ENCODE measurements around the gene EEF1AKMT4.

The EEF1AKMT4 gene

DNA sequence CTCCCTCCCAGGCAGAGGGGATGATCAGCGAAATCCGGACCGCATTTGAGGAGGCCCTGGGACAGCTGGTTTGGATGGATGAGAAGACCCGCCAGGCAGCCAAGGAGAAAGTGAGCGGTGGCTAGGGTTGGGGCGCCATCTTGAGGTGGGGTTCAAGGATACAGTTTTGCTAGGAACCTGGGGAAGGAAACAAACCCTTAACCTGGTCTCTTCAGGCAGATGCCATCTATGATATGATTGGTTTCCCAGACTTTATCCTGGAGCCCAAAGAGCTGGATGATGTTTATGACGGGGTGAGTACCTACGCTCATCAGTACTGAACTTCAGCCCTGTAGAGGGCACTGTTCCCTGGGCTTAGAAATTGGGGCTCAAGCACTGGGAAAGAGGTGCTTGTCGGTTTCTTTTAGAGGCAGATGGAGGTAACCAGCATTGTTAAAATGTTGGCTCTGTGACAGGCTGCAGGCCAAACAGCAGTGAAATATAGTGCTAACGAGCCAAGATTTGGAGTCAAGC, 40.0 kb downstream of the EEF1AKMT4 start:
- Histone ChIP-seq H3K4me3 (ENCODE audit: low read depth, low read length) (no peak overlapping the region), H3K9ac (ENCODE audit: low read length) (no peak overlapping the region), H3K36me3 (ENCODE audit: control insufficient read depth, insufficient read depth, low read length) (no peaks in the 10 kb centered on the region), H3K9me3 (ENCODE audit: control insufficient read depth, insufficient read depth, low read depth, low read length) (no peaks in the 10 kb centered on the region), H3K27me3 (ENCODE audit: control insufficient read depth, insufficient read depth, low read length) (no peaks in the 10 kb centered on the region; the same call in 1 of the 2 replicates), H3K27ac (ENCODE audit: low read depth, low read length) (no peak overlapping the region), H3K4me1 (ENCODE audit: control insufficient read depth, insufficient read depth, low read length) (no peaks in the 10 kb centered on the region)

DNA sequence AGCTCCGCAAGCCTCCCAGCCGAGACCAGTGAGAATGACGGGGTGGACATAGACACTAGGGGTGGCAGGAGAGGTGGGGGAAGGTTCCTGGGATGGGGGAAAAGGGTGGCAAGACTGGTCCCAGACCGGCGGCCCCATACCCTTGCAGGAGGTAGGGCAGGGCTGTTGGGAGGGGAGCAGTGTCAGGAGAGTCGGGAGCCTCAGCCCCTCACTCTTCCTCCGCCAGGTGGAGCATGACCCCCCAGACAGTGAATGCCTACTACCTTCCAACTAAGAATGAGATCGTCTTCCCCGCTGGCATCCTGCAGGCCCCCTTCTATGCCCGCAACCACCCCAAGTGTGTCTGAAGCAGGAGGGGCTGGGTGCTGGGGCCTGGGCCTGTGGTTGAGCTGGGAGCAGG, 40.9 kb downstream of the EEF1AKMT4 start:
- no peaks in the 10 kb centered on the region for H3K4me1 ChIP-seq (ENCODE audit: control insufficient read depth, insufficient read depth, low read length)
- H3K4me3 ChIP-seq (ENCODE audit: low read depth, low read length), result no peak overlapping the region
- H3K27ac ChIP-seq (ENCODE audit: low read depth, low read length), result no peak overlapping the region
- no peaks in the 10 kb centered on the region for H3K36me3 ChIP-seq (ENCODE audit: control insufficient read depth, insufficient read depth, low read length)
- H3K27me3 ChIP-seq (ENCODE audit: control insufficient read depth, insufficient read depth, low read length), result no peaks in the 10 kb centered on the region; the same call in 1 of the 2 replicates
- no peak overlapping the region for H3K9ac ChIP-seq (ENCODE audit: low read length)
- no peaks in the 10 kb centered on the region for H3K9me3 ChIP-seq (ENCODE audit: control insufficient read depth, insufficient read depth, low read depth, low read length)

DNA sequence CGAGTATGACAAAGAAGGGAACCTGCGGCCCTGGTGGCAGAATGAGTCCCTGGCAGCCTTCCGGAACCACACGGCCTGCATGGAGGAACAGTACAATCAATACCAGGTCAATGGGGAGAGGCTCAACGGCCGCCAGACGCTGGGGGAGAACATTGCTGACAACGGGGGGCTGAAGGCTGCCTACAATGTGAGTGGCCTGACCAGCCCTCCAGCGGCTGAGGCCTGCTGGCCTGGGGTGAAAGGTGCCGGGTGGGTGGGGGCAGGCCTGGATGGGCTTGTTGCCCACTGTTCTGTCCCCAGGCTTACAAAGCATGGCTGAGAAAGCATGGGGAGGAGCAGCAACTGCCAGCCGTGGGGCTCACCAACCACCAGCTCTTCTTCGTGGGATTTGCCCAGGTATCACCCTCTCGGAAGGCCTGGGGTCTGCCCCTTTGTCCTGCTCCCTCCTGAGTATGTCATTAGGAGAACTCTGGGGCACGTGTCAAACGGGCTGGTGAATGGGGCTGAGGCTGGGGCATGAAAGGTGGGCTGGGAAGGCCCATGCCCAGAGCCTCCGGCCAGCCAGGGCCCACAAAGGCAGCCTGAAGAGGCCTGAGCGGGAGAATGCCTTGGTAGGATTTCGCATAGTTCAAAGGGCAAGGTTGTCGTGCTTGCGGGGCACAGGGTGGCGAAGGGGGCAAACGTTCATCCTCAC, 41.7 kb downstream of the EEF1AKMT4 start:
- Histone ChIP-seq H3K27ac (ENCODE audit: low read depth, low read length) (no peak overlapping the region), H3K36me3 (ENCODE audit: control insufficient read depth, insufficient read depth, low read length) (no peaks in the 10 kb centered on the region), H3K27me3 (ENCODE audit: control insufficient read depth, insufficient read depth, low read length) (no peaks in the 10 kb centered on the region), H3K4me1 (ENCODE audit: control insufficient read depth, insufficient read depth, low read length) (no peaks in the 10 kb centered on the region), H3K9ac (ENCODE audit: low read length) (no peak overlapping the region), H3K9me3 (ENCODE audit: control insufficient read depth, insufficient read depth, low read depth, low read length) (no peaks in the 10 kb centered on the region), H3K4me3 (ENCODE audit: low read depth, low read length) (no peak overlapping the region)

DNA sequence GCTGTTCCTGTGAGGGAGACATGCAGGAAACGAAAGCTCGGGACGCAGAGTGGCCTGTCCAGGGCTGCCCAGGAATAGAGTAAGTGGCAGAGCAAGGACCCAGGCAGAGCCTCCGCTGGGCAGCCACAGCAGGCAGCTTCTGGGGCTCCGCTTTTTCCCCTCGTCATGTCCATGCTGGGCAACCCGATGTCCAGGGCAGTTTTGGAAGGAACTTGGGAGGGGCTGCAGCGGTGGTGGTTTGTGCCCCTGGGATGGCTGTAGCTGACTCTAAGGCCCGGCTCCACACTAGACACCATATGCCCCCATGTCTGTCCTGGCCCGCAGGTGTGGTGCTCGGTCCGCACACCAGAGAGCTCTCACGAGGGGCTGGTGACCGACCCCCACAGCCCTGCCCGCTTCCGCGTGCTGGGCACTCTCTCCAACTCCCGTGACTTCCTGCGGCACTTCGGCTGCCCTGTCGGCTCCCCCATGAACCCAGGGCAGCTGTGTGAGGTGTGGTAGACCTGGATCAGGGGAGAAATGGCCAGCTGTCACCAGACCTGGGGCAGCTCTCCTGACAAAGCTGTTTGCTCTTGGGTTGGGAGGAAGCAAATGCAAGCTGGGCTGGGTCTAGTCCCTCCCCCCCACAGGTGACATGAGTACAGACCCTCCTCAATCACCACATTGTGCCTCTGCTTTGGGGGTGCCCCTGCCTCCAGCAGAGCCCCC, 42.4 kb downstream of the EEF1AKMT4 start:
- Histone ChIP-seq H3K36me3 (ENCODE audit: control insufficient read depth, insufficient read depth, low read length) (no peaks in the 10 kb centered on the region), H3K9ac (ENCODE audit: low read length) (no peak overlapping the region), H3K4me1 (ENCODE audit: control insufficient read depth, insufficient read depth, low read length) (no peaks in the 10 kb centered on the region), H3K27me3 (ENCODE audit: control insufficient read depth, insufficient read depth, low read length) (no peaks in the 10 kb centered on the region), H3K27ac (ENCODE audit: low read depth, low read length) (no peak overlapping the region), H3K4me3 (ENCODE audit: low read depth, low read length) (no peak overlapping the region), H3K9me3 (ENCODE audit: control insufficient read depth, insufficient read depth, low read depth, low read length) (no peaks in the 10 kb centered on the region)

DNA sequence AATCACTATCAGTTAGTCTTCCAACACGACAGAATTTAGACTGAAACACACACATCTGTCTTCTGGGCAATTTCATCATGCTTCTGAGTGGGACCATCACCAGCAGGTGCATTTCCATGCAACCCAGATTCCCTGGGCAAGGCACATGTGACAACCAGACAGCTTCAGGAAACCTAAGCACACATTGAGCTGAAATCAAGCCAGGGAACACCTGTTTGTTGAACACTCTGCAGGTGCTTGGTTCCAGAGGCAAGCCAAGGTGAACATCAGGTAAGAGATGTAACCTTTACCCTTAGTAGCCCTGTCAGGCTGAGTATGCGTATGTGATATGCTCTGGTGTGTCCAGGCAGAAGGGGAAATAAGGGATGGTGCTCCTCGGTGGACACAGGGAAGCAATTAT, 46.3 kb downstream of the EEF1AKMT4 start:
- H3K27me3 ChIP-seq (ENCODE audit: control insufficient read depth, insufficient read depth, low read length), result no peaks in the 10 kb centered on the region
- H3K36me3 ChIP-seq (ENCODE audit: control insufficient read depth, insufficient read depth, low read length), result peaks cover 11% of the 10 kb centered on the region
- H3K4me3 ChIP-seq (ENCODE audit: low read depth, low read length), result no peak overlapping the region
- H3K9me3 ChIP-seq (ENCODE audit: control insufficient read depth, insufficient read depth, low read depth, low read length), result no peaks in the 10 kb centered on the region
- H3K4me1 ChIP-seq (ENCODE audit: control insufficient read depth, insufficient read depth, low read length), result peaks cover 5% of the 10 kb centered on the region; the same call in 1 of the 2 replicates
- H3K9ac ChIP-seq (ENCODE audit: low read length), result no peak overlapping the region
- no peak overlapping the region for H3K27ac ChIP-seq (ENCODE audit: low read depth, low read length)

DNA sequence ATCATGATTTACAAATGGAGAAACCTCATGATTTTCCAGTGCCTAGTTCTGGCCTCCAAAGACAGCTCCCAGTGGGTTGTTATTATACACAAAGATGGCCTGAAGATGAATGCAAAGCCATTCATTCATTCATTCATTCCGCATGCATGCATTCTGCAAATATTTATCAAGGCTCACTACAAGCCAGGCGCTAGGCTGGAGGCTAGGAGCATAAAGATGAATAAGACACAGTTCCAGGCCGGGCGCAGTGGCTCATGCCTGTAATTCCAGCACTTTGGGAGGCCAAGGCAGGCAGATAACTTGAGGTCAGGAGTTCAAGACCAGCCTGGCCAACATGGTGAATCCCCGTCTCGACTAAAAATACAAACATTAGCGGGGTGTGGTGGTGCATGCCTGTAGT, 47.1 kb downstream of the EEF1AKMT4 start:
- Histone ChIP-seq H3K9me3 (ENCODE audit: control insufficient read depth, insufficient read depth, low read depth, low read length) (no peaks in the 10 kb centered on the region), H3K27me3 (ENCODE audit: control insufficient read depth, insufficient read depth, low read length) (no peaks in the 10 kb centered on the region), H3K4me3 (ENCODE audit: low read depth, low read length) (no peak overlapping the region), H3K9ac (ENCODE audit: low read length) (no peak overlapping the region), H3K27ac (ENCODE audit: low read depth, low read length) (no peak overlapping the region), H3K4me1 (ENCODE audit: control insufficient read depth, insufficient read depth, low read length) (peaks cover 5% of the 10 kb centered on the region; the same call in 1 of the 2 replicates), H3K36me3 (ENCODE audit: control insufficient read depth, insufficient read depth, low read length) (peaks cover 18% of the 10 kb centered on the region)

DNA sequence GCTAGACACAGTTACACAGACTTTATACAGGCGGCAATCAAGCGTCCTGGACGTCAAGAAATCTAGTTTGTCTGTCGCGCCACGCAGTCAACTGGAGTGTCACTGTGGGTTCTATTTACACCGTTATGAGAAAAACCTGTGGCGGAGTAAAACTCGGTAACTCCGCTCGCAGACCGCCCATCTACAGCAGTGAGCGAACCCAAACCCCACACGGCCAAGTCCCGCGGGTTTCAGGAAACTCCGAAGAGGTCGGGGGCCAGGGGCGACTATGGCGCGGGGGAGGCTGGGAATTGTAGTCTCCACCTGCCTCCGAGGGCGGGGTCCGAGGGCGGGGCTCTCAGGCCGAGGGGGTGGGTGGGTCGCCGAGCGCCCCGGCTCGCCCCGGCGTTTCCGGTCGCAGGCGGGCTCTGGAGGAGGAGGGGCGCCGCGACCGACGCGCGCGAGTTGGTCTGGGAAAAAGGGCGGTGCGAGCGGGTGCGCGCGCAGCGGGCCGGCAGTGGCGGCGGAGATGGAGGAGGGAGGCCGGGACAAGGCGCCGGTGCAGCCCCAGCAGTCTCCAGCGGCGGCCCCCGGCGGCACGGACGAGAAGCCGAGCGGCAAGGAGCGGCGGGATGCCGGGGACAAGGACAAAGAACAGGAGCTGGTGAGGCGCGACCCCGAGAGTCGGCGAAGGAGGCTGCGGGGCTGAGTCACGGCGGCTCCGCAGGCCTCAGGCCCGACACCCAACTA, 49.5 kb downstream of the EEF1AKMT4 start, which contains the start of gene PSMD2:
Gene PSMD2, plus strand, starts transcription at position 483 of the 729 bp plus-strand sequence. Its CDS starts 26 bp downstream, at position 509.
- Histone ChIP-seq H3K4me3 (ENCODE audit: low read depth, low read length) (peak within 1 kb of the TSS; percentile 98), H3K27ac (ENCODE audit: low read depth, low read length) (peak within 1 kb of the TSS; percentile 83; the same call in 1 of the 2 replicates), H3K9ac (ENCODE audit: low read length) (peak within 1 kb of the TSS; percentile 91), H3K9me3 (ENCODE audit: control insufficient read depth, insufficient read depth, low read depth, low read length) (no peaks in the 10 kb centered on the region), H3K36me3 (ENCODE audit: control insufficient read depth, insufficient read depth, low read length) (peaks cover 41% of the 10 kb centered on the region), H3K4me1 (ENCODE audit: control insufficient read depth, insufficient read depth, low read length) (peaks cover 5% of the 10 kb centered on the region; the same call in 1 of the 2 replicates), H3K27me3 (ENCODE audit: control insufficient read depth, insufficient read depth, low read length) (no peaks in the 10 kb centered on the region)

DNA sequence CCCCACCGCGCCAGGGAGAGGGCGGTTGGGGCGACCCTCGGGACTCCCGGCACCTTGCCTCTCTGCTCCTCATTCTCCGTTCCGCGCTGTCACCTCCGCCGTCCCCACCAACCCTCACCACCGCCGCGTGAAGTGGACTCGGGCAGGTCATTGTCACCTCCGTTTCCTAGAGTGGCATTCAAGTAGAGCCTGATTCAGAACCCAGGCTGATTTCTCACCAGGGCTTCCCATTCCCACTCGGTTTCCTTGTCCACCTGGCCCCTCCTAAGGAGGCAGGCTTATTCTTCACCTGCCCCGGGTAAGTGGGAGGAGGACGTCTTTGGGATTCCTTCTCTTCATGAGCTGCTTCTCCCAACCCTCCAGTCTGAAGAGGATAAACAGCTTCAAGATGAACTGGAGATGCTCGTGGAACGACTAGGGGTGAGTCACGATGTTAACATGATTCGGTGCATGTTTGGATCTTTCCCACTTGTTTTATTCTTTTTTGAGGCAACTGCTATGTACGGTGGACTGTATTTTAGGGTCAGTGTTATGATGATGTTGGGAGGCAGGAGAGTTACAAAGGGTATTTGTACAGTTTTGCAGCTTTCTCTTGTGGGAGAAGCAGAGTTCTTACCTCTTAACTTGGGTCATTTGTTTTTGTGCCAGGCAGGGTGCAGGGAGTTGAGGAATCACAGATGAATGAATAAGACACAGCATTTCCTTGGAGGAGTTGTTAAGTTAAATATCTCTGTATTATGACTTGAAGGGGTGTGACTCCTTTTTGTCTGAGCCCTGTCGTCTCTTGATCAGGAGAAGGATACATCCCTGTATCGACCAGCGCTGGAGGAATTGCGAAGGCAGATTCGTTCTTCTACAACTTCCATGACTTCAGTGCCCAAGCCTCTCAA, 50.3 kb downstream of the EEF1AKMT4 start:
- Histone ChIP-seq H3K27me3 (ENCODE audit: control insufficient read depth, insufficient read depth, low read length) (no peaks in the 10 kb centered on the region), H3K27ac (ENCODE audit: low read depth, low read length) (peak overlapping the region; percentile 83; the same call in 1 of the 2 replicates), H3K9ac (ENCODE audit: low read length) (peak overlapping the region; percentile 91), H3K36me3 (ENCODE audit: control insufficient read depth, insufficient read depth, low read length) (peaks cover 50% of the 10 kb centered on the region), H3K4me1 (ENCODE audit: control insufficient read depth, insufficient read depth, low read length) (peaks cover 5% of the 10 kb centered on the region; the same call in 1 of the 2 replicates), H3K9me3 (ENCODE audit: control insufficient read depth, insufficient read depth, low read depth, low read length) (no peaks in the 10 kb centered on the region), H3K4me3 (ENCODE audit: low read depth, low read length) (peak overlapping the region; percentile 98)

DNA sequence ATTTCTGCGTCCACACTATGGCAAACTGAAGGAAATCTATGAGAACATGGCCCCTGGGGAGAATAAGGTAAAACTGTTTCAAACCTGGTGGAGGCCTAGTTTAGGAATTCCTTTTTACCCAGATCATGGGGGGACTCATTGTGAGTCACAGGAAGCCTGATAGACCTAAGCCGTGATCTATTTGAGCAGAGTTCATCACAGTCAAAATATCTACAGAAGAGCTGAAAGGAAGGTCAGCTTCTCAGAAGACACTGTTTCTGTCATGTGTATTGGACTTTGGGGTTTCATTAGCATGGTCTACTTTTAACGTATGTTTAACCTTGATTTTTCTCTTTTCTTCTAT, 50.9 kb downstream of the EEF1AKMT4 start:
- peaks cover 55% of the 10 kb centered on the region for H3K36me3 ChIP-seq (ENCODE audit: control insufficient read depth, insufficient read depth, low read length)
- H3K4me1 ChIP-seq (ENCODE audit: control insufficient read depth, insufficient read depth, low read length), result peaks cover 5% of the 10 kb centered on the region; the same call in 1 of the 2 replicates
- H3K27me3 ChIP-seq (ENCODE audit: control insufficient read depth, insufficient read depth, low read length), result no peaks in the 10 kb centered on the region
- no peak overlapping the region for H3K27ac ChIP-seq (ENCODE audit: low read depth, low read length)
- H3K9ac ChIP-seq (ENCODE audit: low read length), result peak overlapping the region; percentile 91
- H3K4me3 ChIP-seq (ENCODE audit: low read depth, low read length), result peak overlapping the region; percentile 98
- no peaks in the 10 kb centered on the region for H3K9me3 ChIP-seq (ENCODE audit: control insufficient read depth, insufficient read depth, low read depth, low read length)

DNA sequence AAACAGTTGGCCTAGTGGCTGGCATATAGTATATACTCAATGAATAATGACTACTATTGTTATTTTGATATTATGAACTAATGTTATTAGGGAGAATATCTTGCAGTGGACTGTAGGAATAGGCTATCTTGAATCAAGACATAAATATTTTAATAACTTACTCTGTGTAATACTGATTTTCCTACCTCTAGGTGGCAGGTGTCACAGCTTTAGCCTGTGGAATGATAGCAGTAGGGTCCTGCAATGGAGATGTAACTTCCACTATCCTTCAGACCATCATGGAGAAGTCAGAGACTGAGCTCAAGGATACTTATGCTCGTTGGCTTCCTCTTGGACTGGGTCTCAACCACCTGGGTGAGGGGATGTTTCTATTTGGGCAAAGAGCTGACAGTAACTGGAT, 56.1 kb downstream of the EEF1AKMT4 start:
- Histone ChIP-seq H3K27me3 (ENCODE audit: control insufficient read depth, insufficient read depth, low read length) (no peaks in the 10 kb centered on the region), H3K27ac (ENCODE audit: low read depth, low read length) (no peak overlapping the region), H3K36me3 (ENCODE audit: control insufficient read depth, insufficient read depth, low read length) (peaks cover 88% of the 10 kb centered on the region), H3K9me3 (ENCODE audit: control insufficient read depth, insufficient read depth, low read depth, low read length) (no peaks in the 10 kb centered on the region), H3K4me1 (ENCODE audit: control insufficient read depth, insufficient read depth, low read length) (no peaks in the 10 kb centered on the region), H3K4me3 (ENCODE audit: low read depth, low read length) (no peak overlapping the region), H3K9ac (ENCODE audit: low read length) (no peak overlapping the region)

Measured in HUES6 (cell line).